ENCODE results near the gene SELE.

The SELE gene

GRCh38 chr1:169680377-169681019 lies 53.4 kb downstream of the SELE start:
- DNase-seq, result no peak

GRCh38 chr1:169679692-169680091 lies 54.2 kb downstream of the SELE start:
- DNase-seq, result no peak

- no peak for DNase-seq
These were observed 57.9 kb downstream of the SELE start for GRCh38 chr1:169676001-169676400.

Data from SHP77 (cell line).